HG02938 (cell line): ENCODE measurements around the gene MIGA1.
"Not testable (repeated sequence)": the region's sequence is repeated elsewhere in the genome, so short reads cannot be mapped to it uniquely, and the experiment has no call there.

ENCODE experiments used
- ATAC-seq: cut with Tn5 transposase; IDR thresholded peaks from one replicate; pipeline ENCODE4 v1.9.1; 2021; ENCODE audit warnings: mild to moderate bottlenecking, moderate library complexity; ENCODE audit not compliant: unreplicated experiment

MIGA1 gene

GRCh38 chr1:77779529-77780281 lies at the start of gene MIGA1:
Gene MIGA1, plus strand, starts transcription at chr1:77779649. Its CDS starts 3,604 bp downstream, at chr1:77783253.
- peak; percentile 84 for ATAC-seq

- no peak for ATAC-seq
These were observed 47.4 kb upstream of the MIGA1 start for GRCh38 chr1:77732090-77732489.

- ATAC-seq, result no peak
These were observed 40.2 kb upstream of the MIGA1 start for GRCh38 chr1:77739235-77739634.

- ATAC-seq, result no peak
These were observed 38.1 kb upstream of the MIGA1 start for GRCh38 chr1:77741316-77741715.

DNA sequence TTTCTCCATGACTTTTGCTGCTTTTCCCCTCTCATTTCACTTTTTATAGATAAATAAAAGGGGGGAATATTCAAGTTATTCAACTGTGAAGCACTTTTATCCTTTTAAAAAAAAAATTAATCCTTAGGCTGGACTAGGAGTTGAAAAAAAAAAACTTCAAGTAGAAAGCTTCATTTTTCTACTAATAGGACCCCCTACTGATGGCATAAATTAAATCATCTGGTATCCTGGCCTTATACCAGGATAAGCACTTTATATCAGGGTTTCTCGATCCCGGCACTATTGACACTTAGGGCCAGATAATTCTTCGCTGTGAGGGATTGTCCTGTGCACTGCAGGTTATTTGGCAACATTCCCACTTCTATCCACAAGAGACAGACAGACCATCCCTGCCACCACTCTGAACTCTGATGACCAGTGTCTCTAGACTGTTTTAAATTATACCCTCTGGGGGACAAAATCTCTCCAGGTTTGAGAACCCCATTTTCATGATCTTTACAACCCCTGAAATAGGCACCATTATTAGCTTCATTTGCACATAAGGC lies 37.4 kb upstream of the MIGA1 start:
- no peak for ATAC-seq

DNA sequence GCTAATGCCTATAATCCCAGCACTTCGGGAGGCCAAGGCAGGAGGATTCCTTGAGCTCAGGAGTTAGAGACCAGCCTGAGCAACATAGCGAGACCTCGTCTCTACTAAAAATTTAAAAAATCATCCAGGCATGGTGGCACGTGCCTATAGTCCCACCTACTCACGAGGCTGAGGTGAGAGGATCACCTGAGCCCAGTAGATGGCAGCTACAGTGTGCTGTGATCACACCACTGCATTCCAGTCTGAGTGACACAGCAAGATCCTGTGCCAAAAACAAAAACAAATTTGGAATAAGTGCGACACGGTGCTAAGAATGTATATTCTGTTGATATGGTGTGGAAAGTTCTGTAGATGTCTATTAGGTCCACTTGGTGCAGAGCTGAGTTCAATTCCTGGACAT lies 34.9 kb upstream of the MIGA1 start:
- ATAC-seq, result no peak

DNA sequence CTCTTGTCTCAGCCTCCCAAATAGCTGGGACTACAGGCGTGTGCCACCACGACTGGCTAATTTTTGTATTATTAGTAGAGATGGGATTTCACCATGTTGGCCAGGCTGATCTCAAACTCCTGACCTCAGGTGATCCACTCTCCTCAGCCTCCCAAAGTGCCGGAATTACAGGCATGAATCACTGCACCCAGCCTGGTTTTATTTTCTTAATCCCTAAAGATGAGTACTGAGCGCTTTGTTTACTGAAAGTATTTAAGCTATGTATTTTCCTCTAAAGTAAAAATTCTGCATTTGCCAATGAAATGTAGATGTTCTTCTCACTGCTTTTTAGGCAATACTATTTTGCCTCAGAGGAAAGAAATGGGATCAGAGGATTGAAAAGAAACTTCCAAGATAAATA lies 30.0 kb upstream of the MIGA1 start:
- not testable (repeated sequence) for ATAC-seq

DNA sequence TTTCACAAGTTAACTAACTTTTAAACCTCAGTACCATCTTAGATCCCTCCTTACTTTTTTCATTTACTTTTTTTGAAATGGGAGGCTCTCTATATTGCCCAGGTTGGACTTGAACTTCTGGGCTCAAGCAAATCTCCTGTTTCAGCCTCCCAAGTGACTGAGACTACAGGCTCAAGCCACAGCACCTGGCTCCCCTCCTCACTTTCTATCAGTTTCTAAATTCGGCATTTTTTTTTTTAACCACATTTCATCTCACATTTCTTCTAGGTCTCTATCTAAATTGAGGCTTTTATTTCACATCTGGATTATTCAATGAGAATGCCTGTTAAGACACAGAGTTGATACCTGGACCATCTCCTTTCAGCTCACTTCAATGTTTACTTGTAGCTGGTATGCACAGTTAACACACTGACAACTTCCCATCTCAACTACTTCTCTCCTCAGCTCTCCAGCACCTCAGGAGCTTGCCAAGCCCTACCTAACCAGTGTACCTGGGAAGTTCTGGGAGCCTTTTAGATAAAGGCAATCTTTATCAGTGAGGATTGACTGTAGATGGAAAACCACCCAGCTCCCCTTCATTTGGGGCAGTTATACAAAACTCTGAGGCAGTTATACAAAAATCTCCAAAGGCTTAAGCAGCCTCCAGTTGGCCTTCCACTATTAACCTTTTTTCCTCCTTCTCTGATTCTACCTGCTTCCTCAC lies 23.2 kb upstream of the MIGA1 start:
- no peak for ATAC-seq

- ATAC-seq, result no peak
These were observed 22.3 kb upstream of the MIGA1 start for GRCh38 chr1:77757066-77757584.

- ATAC-seq, result no peak
These were observed 21.8 kb upstream of the MIGA1 start for GRCh38 chr1:77757603-77758002.

DNA sequence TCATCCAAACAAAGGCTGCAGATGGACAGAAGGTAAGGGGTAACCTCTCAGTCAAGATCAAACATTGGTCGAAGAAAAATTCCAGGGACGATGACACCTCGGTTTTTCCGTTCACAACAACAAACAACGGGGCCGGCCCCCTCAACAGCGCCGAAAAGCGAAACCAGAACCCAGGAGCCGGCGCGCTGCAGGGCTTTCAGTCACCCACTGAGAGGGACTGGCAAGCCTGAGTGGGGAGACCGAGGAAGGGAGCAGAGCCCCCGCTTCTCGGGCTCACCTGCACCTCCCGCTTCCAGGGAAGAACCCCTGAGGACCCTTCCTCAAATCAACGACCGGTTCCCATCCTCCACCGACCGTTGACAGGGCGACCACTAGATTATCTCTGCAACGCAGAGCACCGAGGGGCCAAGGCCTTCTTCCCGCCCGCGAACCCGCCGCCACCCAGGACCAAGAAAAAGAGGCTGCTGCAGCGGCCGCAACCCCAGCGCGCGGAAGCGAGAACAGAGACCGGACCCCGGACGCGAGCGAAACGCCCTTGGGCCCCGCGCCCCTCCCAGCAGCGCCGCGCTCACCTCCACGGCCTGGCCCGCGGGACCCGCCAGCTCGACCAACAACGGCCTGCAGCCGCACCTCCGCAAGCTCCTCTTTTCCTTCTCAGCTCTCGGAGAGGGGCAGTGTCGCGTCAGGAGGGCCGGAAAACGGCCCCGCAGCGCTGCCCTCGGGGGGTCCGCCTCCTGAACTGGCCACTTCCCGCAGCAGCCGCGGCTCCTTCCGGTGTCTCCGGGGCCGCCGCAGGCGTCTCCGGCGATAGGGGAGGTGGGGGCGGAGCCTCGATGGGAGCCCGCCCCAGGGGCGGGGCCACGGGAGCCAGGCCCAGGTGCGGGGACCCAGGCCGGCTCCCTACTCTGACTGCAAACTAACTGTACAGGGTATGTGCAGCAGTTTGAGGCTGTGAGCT lies 20.1 kb upstream of the MIGA1 start, which contains the start of gene USP33:
Gene USP33 (minus strand): TSS at position 782 of the 958 bp plus-strand sequence. CDS start 18,155 bp downstream, outside the sequence.
- peak; percentile 90 for ATAC-seq

DNA sequence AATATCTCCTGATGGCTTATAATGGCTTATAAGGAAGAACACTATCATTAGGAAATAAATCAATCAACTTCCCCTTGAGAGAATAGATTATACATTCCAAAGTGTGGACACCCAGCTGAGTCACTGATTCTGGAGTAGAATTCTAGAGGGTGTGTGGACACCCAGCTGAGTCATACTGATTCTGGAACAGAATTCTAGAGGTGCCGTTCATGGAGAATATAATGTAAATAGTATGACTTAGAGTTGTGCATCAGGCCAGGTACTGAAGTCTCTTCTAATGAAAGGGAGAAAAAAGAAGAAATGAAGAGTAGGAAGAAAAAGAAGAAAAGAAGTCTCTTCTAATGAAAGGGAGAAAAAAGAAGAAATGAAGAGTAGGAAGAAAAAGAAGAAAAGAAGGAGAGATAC lies 17.4 kb upstream of the MIGA1 start:
- ATAC-seq, result no peak

DNA sequence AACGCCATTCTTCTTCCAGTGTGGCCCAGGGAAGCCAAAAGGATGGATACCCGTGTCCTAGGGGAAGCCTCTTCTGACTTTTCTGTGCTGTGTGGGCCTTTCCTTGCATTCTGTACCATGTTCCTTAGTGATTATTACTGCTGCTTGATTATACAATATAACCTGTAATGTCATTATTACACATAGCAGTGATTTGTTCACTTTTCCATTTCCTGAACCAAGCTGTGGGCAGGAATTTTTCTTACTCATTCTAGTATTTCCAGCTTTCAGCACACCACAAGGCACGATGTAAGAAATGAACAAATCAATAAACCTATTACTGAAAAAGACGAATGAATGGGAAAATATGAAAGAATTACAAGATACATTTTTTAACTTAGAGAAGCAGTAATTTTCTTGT lies 11.4 kb upstream of the MIGA1 start:
- no peak for ATAC-seq

- ATAC-seq, result no peak
These were observed 3.3 kb upstream of the MIGA1 start for GRCh38 chr1:77776007-77776700.

DNA sequence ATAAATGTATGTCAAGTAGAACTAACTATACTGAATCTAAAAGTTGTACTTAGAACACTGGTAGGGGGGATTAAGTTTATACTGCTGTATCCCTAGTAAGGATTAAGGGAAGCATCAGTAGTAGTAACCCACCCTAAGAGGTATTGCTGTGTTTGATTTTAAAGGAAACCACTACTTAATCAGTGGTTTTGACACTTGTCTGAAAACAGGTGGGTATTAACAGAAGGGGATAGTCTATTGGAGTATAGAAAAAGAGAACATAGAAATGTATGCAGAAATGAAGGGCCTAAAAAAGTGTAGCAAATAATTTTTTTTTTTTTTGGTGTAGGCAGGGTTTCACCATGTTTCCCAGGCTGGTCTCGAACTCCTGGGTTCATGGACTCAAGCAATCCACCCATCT lies 2.2 kb downstream of the MIGA1 start:
- ATAC-seq, result no peak

DNA sequence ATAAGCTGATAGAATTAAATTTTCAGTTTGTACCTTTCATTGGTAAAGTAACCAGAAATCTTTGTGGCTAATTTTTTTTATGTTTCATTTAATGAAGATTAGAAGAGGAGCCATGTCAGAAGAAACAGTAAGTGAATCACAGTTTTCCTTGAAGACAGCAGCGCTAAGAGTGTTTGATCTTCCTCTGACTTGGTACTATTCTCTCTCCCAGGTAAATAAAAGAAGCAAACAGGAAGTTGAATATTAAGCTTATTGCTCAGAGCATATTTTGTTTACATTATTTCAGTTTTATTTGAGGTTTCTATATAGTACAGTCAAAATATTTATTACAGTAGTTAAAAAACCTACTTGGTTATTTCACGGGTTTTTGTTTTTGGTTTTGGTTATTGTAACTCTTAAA lies 3.7 kb downstream of the MIGA1 start:
- no peak for ATAC-seq

DNA sequence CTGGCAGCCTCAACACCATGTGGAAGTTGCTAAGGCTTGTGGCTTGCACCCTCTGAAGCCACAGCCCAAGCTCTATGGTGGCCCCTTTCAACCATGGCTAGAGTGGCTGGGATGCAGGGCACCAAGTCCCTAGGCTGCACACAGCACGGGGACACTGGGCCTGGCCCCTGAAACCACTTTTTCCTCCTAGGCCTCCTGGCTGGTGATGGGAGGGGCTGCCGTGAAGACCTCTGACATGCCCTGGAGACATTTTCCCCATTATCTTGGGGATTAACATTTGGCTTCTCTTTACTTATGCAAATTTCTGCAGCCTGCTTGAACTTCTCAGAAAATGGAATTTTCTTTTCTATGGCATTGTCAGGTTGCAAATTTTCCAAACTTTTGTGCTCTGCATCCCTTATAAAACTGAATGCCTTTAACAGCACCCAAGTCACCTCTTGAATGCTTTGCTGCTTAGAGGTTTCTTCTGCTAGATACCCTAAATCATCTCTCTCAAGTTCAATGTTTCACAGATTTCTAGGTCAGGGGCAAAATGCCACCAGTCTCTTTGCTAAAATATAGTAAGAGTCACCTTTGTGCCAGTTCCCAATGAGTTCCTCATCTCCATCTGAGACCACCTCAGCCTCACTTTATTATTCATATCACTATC lies 6.8 kb downstream of the MIGA1 start:
- not testable (repeated sequence) for ATAC-seq

GRCh38 chr1:77794550-77794949 lies 15.1 kb downstream of the MIGA1 start:
- ATAC-seq, result no peak

DNA sequence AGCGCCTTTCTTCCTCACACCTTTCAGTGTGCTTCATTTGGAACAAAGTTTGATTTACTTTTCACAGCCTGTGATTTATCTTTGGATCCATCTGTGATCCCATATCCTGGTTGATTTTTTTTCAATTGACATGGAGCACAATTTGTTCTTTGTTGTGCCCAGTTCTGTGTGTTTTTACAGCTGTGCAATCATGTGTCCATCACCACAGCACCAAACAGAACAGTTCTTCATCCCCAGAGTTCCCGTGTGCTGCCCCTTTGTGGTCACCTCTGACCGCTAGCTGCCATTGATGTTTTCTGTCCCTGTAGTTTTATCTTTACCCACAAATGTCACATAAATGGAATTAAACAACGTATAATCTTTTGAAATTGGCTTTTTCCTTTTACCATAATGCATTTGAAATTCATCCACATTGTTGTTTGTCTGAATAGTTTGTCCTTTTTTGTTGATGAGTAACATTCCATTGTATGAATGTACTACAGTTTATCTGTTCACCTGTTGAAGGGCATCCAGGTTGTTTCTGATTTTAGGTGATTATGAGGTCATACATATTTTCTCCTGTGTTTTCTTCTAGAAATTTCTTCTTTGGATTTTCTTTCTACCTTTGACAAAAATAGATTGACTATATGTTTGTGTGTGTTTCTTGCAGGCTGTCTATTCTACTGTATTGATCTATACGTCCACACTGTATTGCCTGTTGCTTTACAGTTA lies 17.4 kb downstream of the MIGA1 start:
- no peak for ATAC-seq
